GM18868 (cell line): ENCODE results near the gene NBDY.
"Not testable (repeated sequence)": the region's sequence is repeated elsewhere in the genome, so short reads cannot be mapped to it uniquely, and the experiment has no call there.

Source experiments
- ATAC-seq: cut with Tn5 transposase; IDR thresholded peaks from one replicate; pipeline ENCODE4 v1.9.1; 2021; ENCODE audit warnings: mild to moderate bottlenecking, moderate library complexity; ENCODE audit not compliant: unreplicated experiment

The NBDY gene

DNA sequence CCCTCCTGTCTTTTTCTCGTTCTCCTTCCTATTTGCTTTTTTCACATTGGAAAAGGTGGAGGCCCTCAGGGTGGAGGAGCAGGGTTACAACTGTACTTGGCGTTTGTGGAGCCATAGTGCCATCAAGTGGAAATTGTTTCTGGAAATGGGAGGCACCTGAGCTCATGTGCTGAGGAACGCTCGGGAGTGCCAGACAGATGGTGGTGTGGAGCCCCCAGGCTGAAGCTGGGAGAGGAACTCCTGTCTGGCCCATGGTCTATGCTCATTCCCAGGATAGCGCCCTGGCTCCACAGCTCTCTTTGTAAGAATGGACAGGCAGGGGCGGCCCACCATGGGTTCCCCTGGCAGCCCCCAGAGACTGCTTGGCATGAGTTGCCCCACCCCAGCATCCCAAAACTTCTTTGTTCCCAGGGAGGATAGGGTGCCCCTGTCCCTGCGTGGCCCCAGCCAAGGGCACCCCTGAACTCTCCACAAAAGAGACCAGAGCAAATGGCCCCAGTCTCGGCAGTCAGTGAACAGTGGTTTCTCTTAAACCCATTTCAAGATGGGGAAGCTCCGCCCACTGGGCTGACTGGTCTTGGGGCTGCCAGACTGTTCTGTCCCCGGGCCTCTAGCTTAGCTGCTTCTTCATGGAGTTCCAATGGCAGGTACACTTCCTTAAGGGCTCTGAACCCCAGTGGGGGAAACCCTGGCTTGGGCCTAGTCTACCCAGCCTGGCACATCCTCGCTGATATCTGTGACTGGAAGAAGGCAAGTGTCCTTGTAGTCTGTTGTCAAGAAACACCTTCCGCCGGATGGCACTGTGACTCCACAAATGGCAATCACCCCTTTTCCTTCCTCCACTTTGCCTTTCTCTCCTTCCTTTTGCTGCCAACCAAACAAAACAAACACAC is 70.1 kb downstream of the NBDY start:
- ATAC-seq, result no peak

DNA sequence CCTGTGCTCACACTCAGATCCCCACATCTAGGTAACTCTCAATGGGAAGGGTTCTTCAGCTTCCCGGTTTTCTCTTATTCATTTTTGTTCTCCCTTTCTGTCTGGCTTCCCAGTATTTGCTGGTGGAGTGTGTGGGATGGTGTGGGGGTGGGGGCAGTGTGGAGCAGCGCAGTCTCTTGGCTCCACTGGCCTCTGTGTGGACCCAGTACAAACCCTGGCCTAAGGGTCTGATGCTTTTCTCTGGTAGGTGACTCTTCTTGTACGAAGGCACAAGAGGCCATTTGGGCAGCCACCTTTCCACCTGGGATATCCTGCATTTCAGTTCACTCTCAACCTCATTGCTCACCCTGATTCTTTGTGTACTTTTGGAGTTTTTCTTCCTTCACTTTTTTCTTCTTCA is 71.3 kb downstream of the NBDY start:
- ATAC-seq, result no peak

DNA sequence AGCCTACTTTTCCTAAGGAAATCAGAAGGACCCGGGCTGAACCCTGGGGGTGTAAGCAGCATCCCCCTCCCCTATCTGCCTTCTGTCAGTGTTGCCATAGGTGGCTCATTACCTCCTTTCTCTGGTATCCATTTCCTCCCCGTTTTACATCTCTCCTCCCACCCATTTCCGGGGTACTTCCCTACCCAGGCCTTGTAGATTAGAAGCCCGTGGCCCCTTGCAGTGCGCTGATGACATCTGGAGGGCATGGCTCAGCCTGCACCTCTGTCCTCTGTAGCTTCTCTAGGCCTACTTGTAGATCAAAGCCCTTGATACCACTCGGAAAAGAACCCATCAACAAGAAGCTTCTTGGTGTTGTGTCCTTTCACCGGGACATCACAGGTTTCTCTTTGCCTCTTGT is 71.8 kb downstream of the NBDY start:
- ATAC-seq, result peak; percentile 94

DNA sequence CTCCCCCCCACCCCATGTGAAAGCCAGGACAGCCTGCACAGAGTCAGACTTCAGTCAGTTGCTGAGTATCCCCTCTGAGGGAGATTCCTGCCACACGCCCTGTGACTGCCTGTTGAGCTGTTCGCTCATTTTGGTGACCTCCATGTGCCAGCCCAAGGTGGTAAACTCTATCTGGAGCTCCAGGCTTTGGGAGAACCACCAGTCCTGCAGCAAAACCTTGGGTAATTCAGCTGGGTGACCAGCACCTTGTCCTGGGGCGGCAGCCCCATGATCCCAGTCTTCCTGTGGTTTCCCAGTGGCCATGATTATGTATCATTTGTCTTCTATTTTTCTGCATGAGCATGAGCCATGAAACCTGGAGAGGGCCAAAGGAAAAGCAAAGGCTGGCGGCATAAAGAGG is 73.4 kb downstream of the NBDY start:
- ATAC-seq, result no peak

DNA sequence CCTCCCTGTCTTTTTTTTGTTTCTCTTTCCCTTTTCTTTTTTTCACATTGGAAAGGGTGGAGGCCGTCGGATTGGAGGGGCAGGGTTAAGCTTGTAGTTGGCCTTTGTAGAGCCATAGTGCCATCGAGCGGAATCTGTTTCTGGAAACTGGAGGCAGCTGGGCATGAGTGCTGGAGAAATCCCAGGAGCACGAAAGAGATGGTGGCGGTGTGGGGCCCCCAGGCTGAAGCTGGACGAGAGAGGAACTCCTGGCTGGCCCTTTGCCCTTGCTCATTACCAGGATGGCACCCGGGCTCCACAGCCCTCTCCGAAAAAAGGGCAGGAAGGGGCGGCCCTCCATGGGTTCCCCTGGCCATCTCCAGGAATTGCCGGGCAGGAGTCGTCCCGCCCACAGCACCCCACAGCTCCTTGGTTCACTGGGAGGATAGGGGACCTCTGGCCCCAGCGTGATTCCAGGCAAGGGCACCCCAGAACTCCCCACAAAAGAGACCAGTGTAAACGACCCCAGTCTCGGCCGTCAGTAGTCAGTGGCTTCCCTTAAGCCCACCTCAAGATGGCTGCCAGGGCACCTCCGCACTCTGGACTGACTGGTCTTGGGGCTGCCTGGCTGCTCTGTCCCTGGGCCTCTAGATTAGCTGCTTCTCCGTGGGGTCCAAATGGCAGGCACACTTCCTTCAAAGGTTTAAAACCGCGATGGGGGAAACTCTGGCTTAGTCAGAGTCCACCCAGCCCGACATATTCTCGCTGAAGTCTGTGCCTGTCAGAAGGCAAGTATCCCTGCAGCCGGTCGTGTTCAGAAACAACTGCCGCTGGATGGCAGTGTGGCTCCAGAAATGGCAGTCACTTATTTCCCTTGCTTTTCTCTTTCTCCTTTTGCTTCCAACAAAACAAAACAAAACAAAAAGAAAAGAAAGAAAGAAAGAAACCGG is 74.1 kb downstream of the NBDY start:
- no peak for ATAC-seq

DNA sequence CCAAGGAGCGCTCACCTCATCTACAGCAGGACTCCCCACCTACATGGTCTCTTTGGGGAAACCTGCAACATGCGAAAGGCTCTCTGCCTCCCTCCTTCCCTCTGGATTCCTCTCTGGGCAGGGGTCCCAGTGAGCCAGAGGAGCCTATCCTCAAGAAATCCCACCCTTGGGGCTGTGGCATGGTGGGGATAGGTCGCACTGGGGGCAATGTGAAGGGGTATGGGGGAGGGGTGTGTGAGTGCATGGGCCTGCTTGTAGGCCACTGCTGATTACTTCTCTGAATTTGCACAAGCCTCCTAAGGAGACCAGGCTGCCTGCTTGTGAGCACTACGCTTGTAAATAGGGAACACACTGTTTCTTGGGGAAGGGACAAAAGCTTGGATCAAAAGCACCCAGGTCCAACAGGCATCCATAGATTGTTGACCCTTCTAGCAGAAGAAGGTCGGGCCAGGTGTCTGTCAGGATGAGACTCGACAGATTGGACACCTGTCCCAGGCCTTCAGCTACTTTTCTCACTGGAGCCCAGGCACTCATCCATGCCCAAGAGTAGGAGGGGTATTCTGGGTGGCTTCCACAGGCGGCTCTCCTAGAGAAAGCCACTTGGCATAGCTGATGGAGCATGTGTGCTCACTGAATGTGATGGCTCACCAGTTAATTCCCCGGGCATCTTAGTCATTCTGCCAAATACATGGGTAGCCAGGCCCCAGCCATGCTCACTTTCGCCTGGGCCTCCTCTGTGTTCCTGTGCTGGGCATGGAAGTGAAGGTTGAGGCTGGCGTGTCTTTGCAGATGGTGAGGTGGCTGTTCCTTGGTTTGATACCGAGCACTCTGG is 75.0 kb downstream of the NBDY start:
- no peak for ATAC-seq

DNA sequence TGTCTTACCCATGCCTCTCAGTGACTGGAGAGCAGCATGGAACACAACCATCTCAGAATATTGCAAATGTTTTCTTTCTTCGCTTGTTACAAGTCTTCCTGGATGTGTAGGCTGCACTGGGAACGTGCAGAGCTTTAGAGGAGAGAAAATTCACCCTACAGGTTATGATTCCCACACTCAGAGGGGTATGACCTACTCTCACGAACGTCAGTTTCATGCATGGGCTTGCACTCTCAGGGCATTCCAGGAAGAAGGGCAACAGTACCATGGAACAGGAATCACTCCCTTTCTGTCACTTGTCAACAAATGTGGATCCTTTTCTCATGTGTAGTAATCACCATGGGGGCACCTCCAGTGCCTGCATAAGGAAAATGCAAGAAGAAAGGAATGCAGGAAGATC is 75.8 kb downstream of the NBDY start:
- ATAC-seq, result no peak

DNA sequence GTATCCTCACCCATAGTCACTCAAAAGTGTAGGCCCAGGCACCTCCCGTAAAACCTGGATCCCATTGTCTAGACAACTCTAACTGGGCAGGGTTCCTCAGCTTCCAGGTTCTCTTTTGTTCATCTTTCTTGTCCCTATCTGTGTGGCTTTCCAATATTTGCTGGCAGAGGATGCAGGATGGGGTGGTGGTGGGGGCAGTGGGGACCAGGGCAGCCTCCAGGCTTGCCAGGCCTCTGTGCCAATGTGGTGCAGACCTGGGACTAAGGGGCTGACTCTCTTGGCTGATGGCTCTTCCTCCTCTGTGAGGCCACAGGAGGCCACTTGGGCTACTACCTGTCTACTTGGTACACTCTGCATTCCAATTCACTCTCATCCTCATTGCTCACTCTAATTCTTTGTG is 76.4 kb downstream of the NBDY start:
- ATAC-seq, result no peak

DNA sequence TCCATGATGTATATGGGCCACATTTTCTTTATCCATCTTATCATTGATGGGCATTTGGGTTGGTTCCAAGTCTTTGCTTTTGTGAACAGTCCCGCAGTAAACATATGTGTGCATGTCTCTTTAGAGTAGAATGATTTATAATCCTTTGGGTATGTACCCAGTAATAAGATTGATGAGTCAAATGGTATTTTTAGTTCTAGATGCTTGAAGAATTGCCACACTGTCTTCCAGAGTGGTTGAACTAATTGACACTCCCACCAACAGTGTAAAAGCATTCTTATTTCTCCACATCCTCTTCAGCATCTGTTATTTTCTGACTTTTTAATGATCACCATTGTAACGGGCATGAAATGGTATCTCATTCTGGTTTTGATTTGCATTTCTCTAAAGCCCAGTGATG is 77.1 kb downstream of the NBDY start:
- not testable (repeated sequence) for ATAC-seq

DNA sequence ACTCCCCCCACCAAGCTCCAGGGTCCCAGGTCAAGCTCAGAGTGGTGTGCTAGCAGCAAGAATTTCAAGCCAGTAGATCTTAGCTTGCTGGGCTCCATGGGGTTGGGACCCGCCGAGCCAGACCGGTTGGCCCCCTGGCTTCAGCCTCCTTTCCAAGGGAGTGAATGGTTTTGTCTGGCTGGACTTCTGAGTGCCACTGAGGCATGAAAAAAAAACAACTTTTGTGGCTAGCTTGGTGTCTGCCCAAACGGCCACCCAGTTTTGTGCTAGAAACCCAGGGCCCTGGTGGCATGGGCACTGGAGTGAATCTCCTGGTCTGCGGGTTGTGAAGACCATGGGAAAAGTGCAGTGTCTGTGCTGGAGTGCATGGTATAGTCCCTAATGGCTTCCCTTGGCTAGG is 82.6 kb downstream of the NBDY start:
- ATAC-seq, result no peak

DNA sequence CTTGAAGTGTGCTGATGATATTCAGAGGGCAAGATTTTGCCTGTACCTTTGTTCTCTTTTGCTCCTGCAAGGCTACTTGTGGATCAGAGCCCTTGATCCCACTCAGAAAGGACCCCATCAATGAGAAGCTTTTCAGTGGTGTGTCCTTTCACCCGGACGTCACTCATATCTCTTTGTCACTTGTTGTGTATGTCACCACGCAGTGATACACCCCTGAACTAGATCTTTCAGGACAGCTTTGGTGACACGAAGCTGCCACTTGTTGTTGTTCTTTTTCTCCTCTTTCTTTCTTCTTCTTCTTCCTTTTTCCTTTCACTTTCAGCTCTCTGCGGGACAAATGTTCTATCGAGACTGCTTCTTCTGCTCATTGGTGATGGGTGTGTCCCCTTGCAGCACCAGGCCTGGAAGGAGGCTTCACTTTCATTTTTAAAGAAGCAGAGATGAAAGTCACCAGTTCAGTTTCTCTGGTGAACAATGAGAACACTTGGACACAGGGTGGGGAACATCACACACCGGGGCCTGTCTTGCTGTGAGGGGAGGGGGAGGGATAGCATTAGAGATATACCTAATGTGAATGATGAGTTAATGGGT is 83.6 kb downstream of the NBDY start:
- peak; percentile 89 for ATAC-seq

DNA sequence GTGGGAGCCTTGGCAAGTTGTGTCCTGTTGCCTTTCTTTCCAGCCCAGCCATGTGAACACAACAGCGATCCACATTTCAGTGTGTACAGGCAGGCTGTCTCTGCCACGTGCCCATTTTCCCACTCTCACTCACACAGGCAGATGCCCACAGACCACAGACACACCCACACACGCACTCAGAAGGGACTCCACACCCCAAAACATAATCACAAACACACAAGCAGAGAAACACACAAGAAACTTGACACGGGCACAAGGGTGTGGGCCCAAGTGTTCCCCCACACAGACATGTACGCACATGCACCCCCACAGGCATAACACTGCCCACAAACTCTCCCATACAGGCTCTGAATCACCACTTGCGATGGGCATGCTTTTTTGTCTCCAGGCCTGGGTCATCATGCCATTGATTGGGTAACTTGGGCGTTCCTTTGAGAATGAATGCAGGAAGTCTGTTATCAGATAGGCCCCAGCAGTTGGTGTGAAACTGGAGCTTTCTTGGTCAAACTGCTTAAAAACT is 84.3 kb downstream of the NBDY start:
- ATAC-seq, result peak; percentile 56

DNA sequence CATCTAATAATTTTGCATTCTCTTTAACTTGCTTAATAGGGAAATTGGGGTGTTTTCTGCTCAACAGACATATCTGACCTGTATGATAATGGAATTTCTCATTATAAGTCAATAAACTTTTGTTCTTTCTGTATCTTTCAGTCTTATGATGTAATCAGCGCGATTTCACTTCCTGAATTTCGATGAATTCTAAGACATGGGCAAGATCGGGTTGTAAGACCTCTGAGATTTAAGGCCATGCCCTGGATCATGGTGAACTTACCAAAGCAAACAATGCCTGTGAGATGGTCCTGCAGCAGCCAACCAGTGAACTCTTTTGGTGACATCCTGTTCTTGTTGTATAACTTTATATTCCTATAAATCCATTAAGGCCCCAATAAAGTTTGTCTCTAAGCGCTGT is 88.1 kb downstream of the NBDY start:
- ATAC-seq, result no peak

DNA sequence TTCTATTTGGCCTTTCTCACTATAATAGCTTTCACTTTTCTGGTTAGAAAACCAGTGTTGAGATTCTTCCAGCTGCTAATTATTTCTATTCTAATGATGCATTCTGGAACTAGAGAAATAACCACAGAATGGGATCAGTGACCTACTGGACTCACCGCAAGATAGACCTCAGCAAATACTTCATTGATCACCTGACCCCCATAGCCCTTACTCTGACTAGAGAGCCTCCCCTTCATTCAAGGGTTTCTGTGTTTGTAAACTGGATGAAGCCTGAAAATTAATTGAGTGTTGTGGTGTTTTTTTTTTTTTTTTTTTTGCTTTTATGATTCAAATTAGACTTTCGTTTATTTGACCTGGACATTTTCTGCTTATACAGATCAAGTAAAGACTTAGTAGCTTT is 97.0 kb downstream of the NBDY start:
- ATAC-seq, result no peak

DNA sequence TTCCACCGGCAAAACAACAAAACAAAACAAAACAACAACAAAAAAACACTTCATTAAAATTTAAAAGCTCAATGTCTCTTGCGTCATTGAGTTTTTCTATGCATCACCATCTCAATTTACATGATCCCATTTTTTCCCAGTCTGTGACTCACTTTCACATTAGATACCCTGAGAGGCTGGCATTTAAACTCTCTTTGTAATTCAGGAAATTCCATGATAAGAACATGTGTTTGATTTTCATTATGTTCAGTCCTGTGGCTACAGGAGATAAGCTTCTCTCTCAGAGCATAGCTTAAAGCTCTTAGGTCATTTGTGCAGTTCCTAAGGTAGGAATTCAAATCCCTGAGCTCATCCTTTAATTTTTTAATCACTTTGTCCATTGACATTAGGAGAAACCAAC is 104.6 kb downstream of the NBDY start:
- ATAC-seq, result no peak

DNA sequence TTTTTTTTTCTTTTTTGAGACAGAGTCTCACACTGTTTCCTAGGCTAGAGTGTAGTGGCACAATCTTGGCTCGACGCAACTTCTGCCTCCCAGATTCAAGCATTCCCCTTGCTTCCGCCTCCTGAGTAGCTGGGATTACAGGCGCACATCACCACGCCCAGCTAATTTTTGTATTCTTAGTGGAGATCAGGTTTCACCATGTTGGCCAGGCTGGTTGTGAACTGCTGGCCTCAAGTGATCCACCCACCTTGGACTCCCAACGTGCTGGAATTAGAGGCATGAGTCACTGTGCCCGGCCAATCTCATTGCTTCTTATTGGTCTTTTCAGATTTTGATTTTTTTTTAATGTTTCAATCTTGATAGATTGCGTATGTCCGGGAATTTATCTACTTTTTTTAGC is 124.4 kb downstream of the NBDY start:
- no peak for ATAC-seq

DNA sequence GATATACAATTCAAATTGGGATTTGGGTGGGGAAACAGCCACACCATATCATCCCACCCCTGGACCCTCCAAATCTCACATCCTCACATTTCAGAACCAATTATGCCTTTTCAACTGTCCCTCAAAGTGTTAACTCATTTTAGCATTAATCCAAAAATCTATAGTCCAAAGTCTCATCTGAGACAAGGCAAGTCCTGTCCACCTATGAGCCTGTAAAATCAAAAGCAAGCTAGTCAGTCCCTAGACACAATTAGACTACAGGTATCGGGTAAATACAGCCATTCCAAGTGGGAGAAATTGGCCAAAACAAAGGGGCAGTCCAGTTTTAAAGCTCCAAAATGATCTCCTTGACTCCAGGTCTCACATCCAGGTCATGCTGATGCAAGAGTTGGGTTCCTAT is 128.0 kb downstream of the NBDY start:
- ATAC-seq, result no peak

DNA sequence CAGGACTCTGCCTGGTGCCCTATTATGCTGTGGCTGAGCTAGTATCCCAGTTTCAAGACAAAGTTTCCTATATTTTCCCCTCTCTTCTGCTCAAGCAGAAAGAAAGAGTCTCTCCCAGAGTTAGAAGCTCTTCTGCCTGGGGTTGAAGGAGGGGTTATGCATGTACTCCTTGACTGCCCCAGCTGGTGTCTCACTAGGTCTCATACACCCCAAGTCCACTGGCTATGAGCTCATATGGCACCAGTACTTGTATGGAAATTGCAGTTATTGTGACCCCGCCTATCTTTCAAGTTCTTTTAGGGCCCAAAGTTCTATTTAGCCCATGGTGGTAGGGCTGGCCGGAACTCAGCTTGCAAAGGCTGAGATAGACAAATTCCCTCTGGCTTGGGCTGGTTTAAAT is 131.8 kb downstream of the NBDY start:
- ATAC-seq, result no peak
